HepG2 (cell line): Measurements from ENCODE around the gene BCAS3. TPM values are rescaled to one million over a fixed set of nuclear protein-coding genes. Genes with fewer than 3 reads are reported as not detected.

Experiments used
- AGO1 ChIP-seq: fragments of 200-400 bp; formaldehyde crosslinking; IDR thresholded peaks from 2 replicates; pipeline ENCODE4 v1.6.1; 2017; ENCODE audit warnings: mild to moderate bottlenecking, low read depth, low read length, moderate library complexity; ENCODE audit not compliant: poor library complexity, severe bottlenecking
- DPF2 ChIP-seq: sonication (generic); formaldehyde crosslinking; IDR thresholded peaks from 2 replicates; pipeline ENCODE4 v1.4.0; 2020; ENCODE audit warnings: mild to moderate bottlenecking, low read depth, missing genetic modification reagents, borderline replicate concordance
- FOXP1 ChIP-seq, 2 experiments: fragments of 450-650 bp in 1 of 2; IDR thresholded peaks; 2 replicates each; pipeline ENCODE4 v1.6.1; 2017 to 2018; ENCODE audit warnings: antibody characterized with exemption in 1 of 2
- HDAC1 ChIP-seq: sonication (generic); formaldehyde crosslinking; IDR thresholded peaks from 2 replicates; pipeline ENCODE4 v1.5.1; 2020; ENCODE audit warnings: mild to moderate bottlenecking, missing genetic modification reagents
- HMG20B ChIP-seq: conservative IDR thresholded peaks from 2 replicates; pipeline ENCODE4 v1.6.1; 2016; ENCODE audit warnings: missing genetic modification reagents, missing compliant biosample characterization
- HNF4A ChIP-seq: sonication (generic); formaldehyde crosslinking; IDR thresholded peaks from 2 replicates; pipeline ENCODE4 v1.4.0; 2020; ENCODE audit warnings: missing genetic modification reagents
- IRF2 ChIP-seq: IDR thresholded peaks from 2 replicates; pipeline ENCODE4 v1.6.1; 2018; ENCODE audit warnings: missing genetic modification reagents, missing compliant biosample characterization
- KDM6A ChIP-seq: IDR thresholded peaks from 2 replicates; pipeline ENCODE4 v1.6.1; 2016; ENCODE audit warnings: low read depth
- KLF9 ChIP-seq: IDR thresholded peaks from 2 replicates; pipeline ENCODE4 v1.6.1; 2016; ENCODE audit warnings: low read depth
- REXO4 ChIP-seq: sonication (generic); formaldehyde crosslinking; IDR thresholded peaks from 2 replicates; pipeline ENCODE4 v1.8.0; 2022; ENCODE audit warnings: missing genetic modification reagents, mild to moderate bottlenecking, borderline replicate concordance
- TOPORS ChIP-seq: sonication (generic); formaldehyde crosslinking; IDR thresholded peaks from 2 replicates; pipeline ENCODE4 v1.8.0; 2023; ENCODE audit warnings: mild to moderate bottlenecking, missing genetic modification reagents
- ZBTB10 ChIP-seq: sonication (generic); formaldehyde crosslinking; IDR thresholded peaks from 2 replicates; pipeline ENCODE4 v1.4.0; 2020; ENCODE audit warnings: missing genetic modification reagents, borderline replicate concordance
- ZNF136 ChIP-seq: sonication (generic); formaldehyde crosslinking; IDR thresholded peaks from 2 replicates; pipeline ENCODE4 v1.8.1; 2022; ENCODE audit warnings: low read depth, mild to moderate bottlenecking, moderate library complexity, missing genetic modification reagents
- ZNF460 ChIP-seq: sonication (generic); formaldehyde crosslinking; IDR thresholded peaks from 2 replicates; pipeline ENCODE4 v1.5.1; 2020; ENCODE audit warnings: missing genetic modification reagents, mild to moderate bottlenecking, borderline replicate concordance
- ZNF766 ChIP-seq: sonication (generic); formaldehyde crosslinking; IDR thresholded peaks from 2 replicates; pipeline ENCODE4 v1.5.0; 2020; ENCODE audit warnings: missing genetic modification reagents, borderline replicate concordance
- ZNF776 ChIP-seq: sonication (generic); formaldehyde crosslinking; IDR thresholded peaks from 2 replicates; pipeline ENCODE4 v1.4.0; 2020; ENCODE audit warnings: mild to moderate bottlenecking, missing genetic modification reagents
- ZNF839 ChIP-seq: sonication (generic); formaldehyde crosslinking; IDR thresholded peaks from 2 replicates; pipeline ENCODE4 v1.4.0; 2020; ENCODE audit warnings: missing genetic modification reagents, mild to moderate bottlenecking, borderline replicate concordance
- ZSCAN12 ChIP-seq: sonication (generic); formaldehyde crosslinking; IDR thresholded peaks from 2 replicates; pipeline ENCODE4 v1.9.0; 2021; ENCODE audit warnings: mild to moderate bottlenecking, missing genetic modification reagents
- ZSCAN22 ChIP-seq: sonication (generic); formaldehyde crosslinking; IDR thresholded peaks from 2 replicates; pipeline ENCODE4 v1.4.0; 2020; ENCODE audit warnings: mild to moderate bottlenecking, missing genetic modification reagents
- polyA plus RNA-seq, 8 experiments: library from polyadenylated mRNA; depleted of rRNA in 3 of 8; stranded (reverse) in 7 of 8; unstranded in 1 of 8; fragments of >200 nt; fragmentation: Illumina TruSeq in 4 of 8; extraction: Trizol in 4 of 8; gene quantifications; 2 replicates each; pipeline versions ENCODE4 v1.2.1 to v1.2.3, GENCODE V29; 2011 to 2016; ENCODE audit warnings: low read depth in 4 of 8, missing spikeins in 1 of 8, mixed read lengths in 1 of 8; ENCODE audit not compliant: insufficient read depth in 1 of 8
- total RNA-seq, 5 experiments: library from RNA; depleted of rRNA; stranded (reverse); fragments of >200 nt; fragmentation: Illumina TruSeq; extraction: Trizol; gene quantifications; 2 replicates each; pipeline ENCODE4 v1.2.3, GENCODE V29; 2016; ENCODE audit warnings: low read depth in 1 of 5
- TF ChIP-seq, protein P1 (sequence below): sonication (generic); formaldehyde crosslinking; IDR thresholded peaks from 2 replicates; pipeline ENCODE4 v1.9.0; 2021; ENCODE audit warnings: missing genetic modification reagents, mild to moderate bottlenecking, borderline replicate concordance
- TF ChIP-seq, protein P2 (sequence below): sonication (generic); formaldehyde crosslinking; IDR thresholded peaks from 2 replicates; pipeline ENCODE4 v1.9.0; 2021; ENCODE audit warnings: missing genetic modification reagents, mild to moderate bottlenecking, borderline replicate concordance
- TF ChIP-seq, protein P3 (sequence below), 2 experiments: IDR thresholded peaks; 2 replicates each; pipeline ENCODE4 v1.6.1; 2011 to 2012; ENCODE audit warnings: low read length in 2 of 2, borderline replicate concordance in 1 of 2, low read depth in 1 of 2, mild to moderate bottlenecking in 1 of 2, moderate library complexity in 1 of 2

BCAS3 gene
- total and polyA plus RNA-seq, 2 of the 13 experiments (the other 11 are each of a cell fraction or from before 2014, with no cell fraction given): 10.7 to 11.2 TPM

GRCh38 chr17:61328351-61328750 lies 650.7 kb downstream of the BCAS3 start (continued):
- TF ChIP-seq, protein P1, sequence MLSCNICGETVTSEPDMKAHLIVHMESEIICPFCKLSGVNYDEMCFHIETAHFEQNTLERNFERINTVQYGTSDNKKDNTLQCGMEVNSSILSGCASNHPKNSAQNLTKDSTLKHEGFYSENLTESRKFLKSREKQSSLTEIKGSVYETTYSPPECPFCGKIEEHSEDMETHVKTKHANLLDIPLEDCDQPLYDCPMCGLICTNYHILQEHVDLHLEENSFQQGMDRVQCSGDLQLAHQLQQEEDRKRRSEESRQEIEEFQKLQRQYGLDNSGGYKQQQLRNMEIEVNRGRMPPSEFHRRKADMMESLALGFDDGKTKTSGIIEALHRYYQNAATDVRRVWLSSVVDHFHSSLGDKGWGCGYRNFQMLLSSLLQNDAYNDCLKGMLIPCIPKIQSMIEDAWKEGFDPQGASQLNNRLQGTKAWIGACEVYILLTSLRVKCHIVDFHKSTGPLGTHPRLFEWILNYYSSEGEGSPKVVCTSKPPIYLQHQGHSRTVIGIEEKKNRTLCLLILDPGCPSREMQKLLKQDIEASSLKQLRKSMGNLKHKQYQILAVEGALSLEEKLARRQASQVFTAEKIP (CRISPR knock-in tag): no peak
- TF ChIP-seq TOPORS (CRISPR knock-in tag) (no peak), KLF9 (CRISPR knock-in tag) (no peak), HDAC1 (CRISPR knock-in tag) (no peak), ZNF766 (CRISPR knock-in tag) (no peak), ZNF136 (CRISPR knock-in tag) (no peak), FOXP1 (IDR thresholded peaks at IDR 0.05) (no peak), FOXP1 (CRISPR knock-in tag; IDR thresholded peaks at IDR 0.05) (peak; percentile 78), ZNF776 (CRISPR knock-in tag) (no peak), DPF2 (no peak), HMG20B (no peak), AGO1 (no peak), ZSCAN12 (CRISPR knock-in tag) (no peak), REXO4 (CRISPR knock-in tag) (no peak), ZSCAN22 (CRISPR knock-in tag) (no peak), ZNF460 (peak; percentile 81; the same call in 1 of the 2 replicates), ZBTB10 (no peak), KDM6A (CRISPR knock-in tag) (no peak), HNF4A (CRISPR knock-in tag) (peak; percentile 75), IRF2 (CRISPR knock-in tag) (no peak), ZNF839 (CRISPR knock-in tag) (no peak)
- TF ChIP-seq, protein P2, sequence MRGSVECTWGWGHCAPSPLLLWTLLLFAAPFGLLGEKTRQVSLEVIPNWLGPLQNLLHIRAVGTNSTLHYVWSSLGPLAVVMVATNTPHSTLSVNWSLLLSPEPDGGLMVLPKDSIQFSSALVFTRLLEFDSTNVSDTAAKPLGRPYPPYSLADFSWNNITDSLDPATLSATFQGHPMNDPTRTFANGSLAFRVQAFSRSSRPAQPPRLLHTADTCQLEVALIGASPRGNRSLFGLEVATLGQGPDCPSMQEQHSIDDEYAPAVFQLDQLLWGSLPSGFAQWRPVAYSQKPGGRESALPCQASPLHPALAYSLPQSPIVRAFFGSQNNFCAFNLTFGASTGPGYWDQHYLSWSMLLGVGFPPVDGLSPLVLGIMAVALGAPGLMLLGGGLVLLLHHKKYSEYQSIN (CRISPR knock-in tag): no peak
- TF ChIP-seq, protein P3, sequence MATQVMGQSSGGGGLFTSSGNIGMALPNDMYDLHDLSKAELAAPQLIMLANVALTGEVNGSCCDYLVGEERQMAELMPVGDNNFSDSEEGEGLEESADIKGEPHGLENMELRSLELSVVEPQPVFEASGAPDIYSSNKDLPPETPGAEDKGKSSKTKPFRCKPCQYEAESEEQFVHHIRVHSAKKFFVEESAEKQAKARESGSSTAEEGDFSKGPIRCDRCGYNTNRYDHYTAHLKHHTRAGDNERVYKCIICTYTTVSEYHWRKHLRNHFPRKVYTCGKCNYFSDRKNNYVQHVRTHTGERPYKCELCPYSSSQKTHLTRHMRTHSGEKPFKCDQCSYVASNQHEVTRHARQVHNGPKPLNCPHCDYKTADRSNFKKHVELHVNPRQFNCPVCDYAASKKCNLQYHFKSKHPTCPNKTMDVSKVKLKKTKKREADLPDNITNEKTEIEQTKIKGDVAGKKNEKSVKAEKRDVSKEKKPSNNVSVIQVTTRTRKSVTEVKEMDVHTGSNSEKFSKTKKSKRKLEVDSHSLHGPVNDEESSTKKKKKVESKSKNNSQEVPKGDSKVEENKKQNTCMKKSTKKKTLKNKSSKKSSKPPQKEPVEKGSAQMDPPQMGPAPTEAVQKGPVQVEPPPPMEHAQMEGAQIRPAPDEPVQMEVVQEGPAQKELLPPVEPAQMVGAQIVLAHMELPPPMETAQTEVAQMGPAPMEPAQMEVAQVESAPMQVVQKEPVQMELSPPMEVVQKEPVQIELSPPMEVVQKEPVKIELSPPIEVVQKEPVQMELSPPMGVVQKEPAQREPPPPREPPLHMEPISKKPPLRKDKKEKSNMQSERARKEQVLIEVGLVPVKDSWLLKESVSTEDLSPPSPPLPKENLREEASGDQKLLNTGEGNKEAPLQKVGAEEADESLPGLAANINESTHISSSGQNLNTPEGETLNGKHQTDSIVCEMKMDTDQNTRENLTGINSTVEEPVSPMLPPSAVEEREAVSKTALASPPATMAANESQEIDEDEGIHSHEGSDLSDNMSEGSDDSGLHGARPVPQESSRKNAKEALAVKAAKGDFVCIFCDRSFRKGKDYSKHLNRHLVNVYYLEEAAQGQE (IDR thresholded peaks at IDR 0.05; ENCODE audit: borderline replicate concordance in 1 of 2, low read depth in 1 of 2, low read length in 2 of 2): no peak
